H1 (cell line): Measurements from ENCODE around the gene SRSF2.
"Not testable (repeated sequence)": the region's sequence is repeated elsewhere in the genome, so short reads cannot be mapped to it uniquely, and the experiment has no call there.

ENCODE experiments used
- NRF1 ChIP-seq: IDR thresholded peaks from 2 replicates; pipeline ENCODE4 v1.6.1; 2011; ENCODE audit warnings: mild to moderate bottlenecking, low read depth, low read length, improper control_type of control experiment
- RAD21 ChIP-seq, 2 experiments: IDR thresholded peaks in 1 of 2; conservative IDR thresholded peaks in 1 of 2; 2 replicates each; pipeline ENCODE4 v1.6.1; 2011; ENCODE audit warnings: low read depth in 2 of 2, low read length in 2 of 2, improper control_type of control experiment in 1 of 2, inconsistent platforms in 1 of 2, mild to moderate bottlenecking in 1 of 2, moderate library complexity in 1 of 2
- SRF ChIP-seq: IDR thresholded peaks from 2 replicates; pipeline ENCODE4 v1.6.1; 2011; ENCODE audit warnings: mild to moderate bottlenecking, low read depth, low read length, moderate library complexity
- TAF1 ChIP-seq: IDR thresholded peaks from 2 replicates; pipeline ENCODE4 v1.6.1; 2011; ENCODE audit warnings: mild to moderate bottlenecking, low read depth, low read length
- TF ChIP-seq, protein P1 (sequence below), 3 experiments: IDR thresholded peaks; 1 replicate in 2 of 3; 2 replicates in 1 of 3; pipeline versions ENCODE4 v1.5.1 to v1.6.1; 2011; ENCODE audit warnings: low read length in 3 of 3, mild to moderate bottlenecking in 3 of 3, inconsistent platforms in 2 of 3, low read depth in 1 of 3, moderate library complexity in 1 of 3; ENCODE audit not compliant: insufficient read depth in 1 of 3; ENCODE audit errors: control extremely low read depth in 1 of 3

DNA sequence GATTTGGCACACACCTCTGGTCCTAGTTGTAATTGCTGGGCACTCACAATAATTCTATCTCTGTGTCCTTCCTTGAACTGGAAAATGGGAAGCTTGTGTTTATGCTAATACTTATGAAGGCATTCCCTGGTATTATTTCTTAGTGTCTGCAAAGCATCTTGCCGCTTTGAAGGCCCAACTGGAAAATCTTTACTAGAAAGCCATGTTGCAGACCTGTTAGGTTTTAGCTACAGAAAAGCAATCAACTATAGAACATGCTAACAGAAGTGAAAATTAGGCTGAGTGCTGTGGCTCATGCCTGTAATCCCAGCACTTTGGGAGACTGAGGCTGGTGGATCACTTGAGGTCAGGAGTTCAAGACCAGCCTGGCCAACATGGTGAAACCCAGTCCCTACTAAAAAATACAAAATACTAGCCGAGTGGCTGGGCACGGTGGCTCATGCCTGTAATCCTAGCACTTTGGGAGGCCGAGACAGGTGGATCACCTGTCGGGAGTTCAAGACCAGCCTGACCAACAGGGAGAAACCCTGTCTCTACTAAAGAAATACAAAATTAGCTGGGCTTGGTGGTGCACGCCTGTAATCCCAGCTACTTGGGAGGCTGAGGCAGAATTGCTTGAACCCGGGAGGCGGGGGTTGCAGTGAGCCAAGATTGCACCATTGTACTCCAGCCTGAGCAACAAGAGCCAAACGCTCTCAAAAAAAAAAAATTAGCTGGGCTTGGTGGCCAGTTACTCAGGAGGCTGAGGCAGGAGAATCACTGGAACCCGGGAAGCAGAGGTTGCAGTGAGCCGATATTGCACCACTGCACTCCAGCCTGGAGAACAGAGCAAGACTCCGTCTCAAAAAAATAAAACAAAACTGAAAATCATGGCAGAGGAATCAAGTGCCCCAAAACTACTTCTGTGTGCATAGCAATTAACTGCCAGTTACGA, 5.1 kb downstream of the SRSF2 start:
- TF ChIP-seq, protein P1, sequence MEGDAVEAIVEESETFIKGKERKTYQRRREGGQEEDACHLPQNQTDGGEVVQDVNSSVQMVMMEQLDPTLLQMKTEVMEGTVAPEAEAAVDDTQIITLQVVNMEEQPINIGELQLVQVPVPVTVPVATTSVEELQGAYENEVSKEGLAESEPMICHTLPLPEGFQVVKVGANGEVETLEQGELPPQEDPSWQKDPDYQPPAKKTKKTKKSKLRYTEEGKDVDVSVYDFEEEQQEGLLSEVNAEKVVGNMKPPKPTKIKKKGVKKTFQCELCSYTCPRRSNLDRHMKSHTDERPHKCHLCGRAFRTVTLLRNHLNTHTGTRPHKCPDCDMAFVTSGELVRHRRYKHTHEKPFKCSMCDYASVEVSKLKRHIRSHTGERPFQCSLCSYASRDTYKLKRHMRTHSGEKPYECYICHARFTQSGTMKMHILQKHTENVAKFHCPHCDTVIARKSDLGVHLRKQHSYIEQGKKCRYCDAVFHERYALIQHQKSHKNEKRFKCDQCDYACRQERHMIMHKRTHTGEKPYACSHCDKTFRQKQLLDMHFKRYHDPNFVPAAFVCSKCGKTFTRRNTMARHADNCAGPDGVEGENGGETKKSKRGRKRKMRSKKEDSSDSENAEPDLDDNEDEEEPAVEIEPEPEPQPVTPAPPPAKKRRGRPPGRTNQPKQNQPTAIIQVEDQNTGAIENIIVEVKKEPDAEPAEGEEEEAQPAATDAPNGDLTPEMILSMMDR (IDR thresholded peaks at IDR 0.05; ENCODE audit: control extremely low read depth in 1 of 3, insufficient read depth in 1 of 3, low read depth in 1 of 3, low read length in 3 of 3), result not testable (repeated sequence)
- not testable (repeated sequence) for TF ChIP-seq NRF1; SRF; RAD21 (IDR thresholded peaks at IDR 0.05 in 1 of 2, conservative IDR thresholded peaks at IDR 0.05 in 1 of 2; ENCODE audit: low read depth in 2 of 2, low read length in 2 of 2); TAF1
